ENCODE data around the gene HSP90AA1. TPM values are rescaled to one million over a fixed set of nuclear protein-coding genes. Genes with fewer than 3 reads are reported as not detected.

The HSP90AA1 gene
- polyA plus RNA-seq, 2 donors = 132 to 194 TPM

- no peak overlapping the region for H3K27ac ChIP-seq (ENCODE audit: low read depth in 2 of 2, low read length in 1 of 2)
- no peaks in the 10 kb centered on the region for H3K4me1 ChIP-seq (ENCODE audit: control insufficient read depth in 2 of 2, insufficient read depth in 2 of 2, low read length in 1 of 2)
- no peaks in the 10 kb centered on the region for H3K9me3 ChIP-seq (ENCODE audit: control insufficient read depth in 2 of 2, insufficient read depth in 1 of 2, low read depth in 1 of 2, low read length in 1 of 2)
- no peak overlapping the region for H3K4me3 ChIP-seq (ENCODE audit: low read depth in 1 of 2, low read length in 2 of 2)
- 93 to 94% methylated on average over 13 of the region's 13 CpGs for WGBS, 2 donors
- H3K36me3 ChIP-seq (ENCODE audit: control insufficient read depth in 2 of 2, insufficient read depth in 2 of 2, low read length in 1 of 2) = peaks cover 30 to 48% of the 10 kb centered on the region in 2 donors
- H3K27me3 ChIP-seq (ENCODE audit: control insufficient read depth in 1 of 2, insufficient read depth in 2 of 2, low read length in 2 of 2) = no peaks in the 10 kb centered on the region
These were observed 53.6 kb downstream of the HSP90AA1 start for GRCh38 chr14:102033241-102033640.

Other genes with a start within 250 kb of the HSP90AA1 start
- 100 to 1,000 TPM; 115 to 116 TPM for gene DYNC1H1, start 122.5 kb downstream of the HSP90AA1 start, polyA plus RNA-seq
- gene WDR20, start 52.9 kb upstream of the HSP90AA1 start, polyA plus RNA-seq = 10 to 100 TPM; 12.8 to 13.1 TPM
- 1 to 10 TPM; 7.2 to 8.3 TPM for gene MOK, start 218.1 kb upstream of the HSP90AA1 start, polyA plus RNA-seq
- 1 to 10 TPM; 5.5 to 10.0 TPM for gene ZNF839, start 232.7 kb upstream of the HSP90AA1 start, polyA plus RNA-seq

Data from esophagus (tissue), 2 donors.